HG03521 (cell line): ENCODE measurements around the gene FBXW11.

ENCODE experiments used
- ATAC-seq: cut with Tn5 transposase; IDR thresholded peaks from one replicate; pipeline ENCODE4 v1.9.1; 2021; ENCODE audit warnings: mild to moderate bottlenecking, moderate library complexity; ENCODE audit not compliant: unreplicated experiment

FBXW11 gene

DNA sequence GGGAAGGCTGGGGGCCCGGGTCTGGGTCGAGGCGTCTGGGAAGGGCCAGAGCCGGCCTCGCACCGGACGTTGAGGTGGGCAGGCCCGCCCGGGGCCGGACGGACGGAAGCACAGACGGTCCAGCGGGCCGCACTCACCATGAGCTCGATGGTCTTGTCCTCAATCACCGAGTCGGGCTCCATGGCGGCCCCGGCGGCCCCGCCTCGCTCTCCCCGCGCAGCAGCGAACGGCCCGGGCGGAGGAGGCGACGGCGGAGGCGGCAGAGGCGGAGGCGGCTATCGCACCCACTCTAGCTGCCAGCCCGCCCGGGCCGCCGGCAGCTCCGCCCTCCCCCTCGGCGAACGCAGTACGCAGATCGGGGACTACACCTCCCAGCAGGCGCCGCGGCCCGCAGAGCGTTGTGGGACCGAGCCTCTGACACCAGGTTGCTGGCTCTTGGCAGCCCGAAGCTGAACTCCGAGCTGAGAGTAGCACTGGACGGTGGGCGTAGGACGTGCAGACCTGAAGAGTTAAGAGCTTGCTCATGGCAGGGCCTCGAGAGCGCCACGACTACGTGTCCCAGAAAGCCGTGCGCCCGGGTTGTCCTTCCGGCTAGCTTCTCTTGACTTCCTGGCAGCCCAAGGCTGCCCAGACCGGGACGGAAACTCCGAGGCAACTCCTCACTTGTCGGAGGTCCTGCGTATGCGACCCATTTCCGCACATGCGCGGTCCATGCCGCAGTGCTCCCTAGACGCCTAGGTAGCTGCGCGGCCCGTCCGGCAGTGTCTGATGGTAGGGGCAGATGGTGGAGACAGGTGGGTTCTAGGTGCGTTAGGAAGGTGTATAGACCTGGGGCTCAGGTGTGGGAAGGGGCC lies at the start of gene FBXW11:
Gene FBXW11, minus strand, starts transcription at position 318 of the 854 bp plus-strand sequence. Its CDS starts 136 bp downstream, at position 182.
- ATAC-seq, result peak; percentile 78

DNA sequence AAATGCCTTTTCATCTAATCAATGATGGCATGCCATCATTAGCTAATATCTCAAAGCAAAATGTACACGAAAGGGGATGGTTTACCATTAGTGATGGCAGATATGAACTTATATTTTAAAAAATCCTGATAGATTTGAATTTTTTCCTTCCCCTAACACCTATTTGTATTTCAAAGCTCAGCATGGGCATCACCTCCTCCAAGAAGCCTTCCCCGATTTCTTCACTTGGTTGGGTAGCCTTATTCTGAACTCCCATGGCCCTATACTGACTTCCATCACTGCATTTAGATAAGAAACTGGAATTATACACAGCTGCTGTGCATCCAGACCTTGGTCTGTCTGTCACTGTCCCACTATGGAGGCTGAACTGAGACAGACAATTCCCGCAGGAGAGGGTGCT lies 49.6 kb upstream of the FBXW11 start:
- no peak for ATAC-seq

DNA sequence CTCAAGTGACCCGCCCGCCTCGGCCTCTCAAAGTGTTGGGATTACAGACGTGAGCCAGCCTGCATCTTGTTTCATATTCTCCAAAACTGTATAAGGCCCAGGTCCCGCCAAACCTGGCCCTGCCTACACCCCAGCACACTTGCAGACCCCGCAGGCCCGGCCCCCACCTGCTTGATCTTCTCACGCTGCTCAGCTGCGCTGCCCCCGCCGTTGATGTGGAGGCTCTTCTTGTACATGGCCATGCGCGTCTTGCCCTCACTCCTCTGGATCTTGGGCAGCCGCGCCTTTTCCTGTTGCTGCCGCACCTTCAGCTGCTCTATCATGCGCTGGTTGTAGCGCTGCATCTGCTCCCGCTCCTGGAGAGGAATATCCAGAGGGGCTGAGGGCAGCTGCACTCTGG lies 49.0 kb upstream of the FBXW11 start:
- no peak for ATAC-seq

DNA sequence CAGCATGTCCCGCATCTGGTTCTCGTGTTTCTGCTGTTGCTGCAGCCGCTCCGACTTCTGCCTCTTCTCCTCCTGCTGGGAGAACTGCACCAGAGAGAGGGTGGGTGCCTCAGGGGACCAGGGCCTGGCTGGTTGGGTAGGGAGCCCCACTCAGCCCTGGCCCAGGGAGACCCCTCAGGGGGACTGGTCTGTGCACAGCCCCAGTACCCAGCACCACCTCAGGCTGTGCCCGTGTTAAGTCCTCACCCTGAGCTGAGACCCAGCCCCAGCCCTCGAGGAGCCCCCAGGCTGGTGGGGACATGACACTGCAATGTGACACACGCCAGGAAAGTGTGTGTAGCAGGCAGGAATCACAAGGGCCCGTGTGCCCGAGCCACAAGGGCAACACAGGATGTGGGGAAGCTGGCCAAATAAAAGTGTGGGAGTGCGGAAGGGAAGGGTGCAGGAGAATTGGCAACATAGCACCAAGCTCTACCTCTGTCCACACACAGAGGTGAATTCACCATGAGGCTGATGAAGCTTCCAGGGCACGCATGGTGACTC lies 48.2 kb upstream of the FBXW11 start:
- ATAC-seq, result no peak

DNA sequence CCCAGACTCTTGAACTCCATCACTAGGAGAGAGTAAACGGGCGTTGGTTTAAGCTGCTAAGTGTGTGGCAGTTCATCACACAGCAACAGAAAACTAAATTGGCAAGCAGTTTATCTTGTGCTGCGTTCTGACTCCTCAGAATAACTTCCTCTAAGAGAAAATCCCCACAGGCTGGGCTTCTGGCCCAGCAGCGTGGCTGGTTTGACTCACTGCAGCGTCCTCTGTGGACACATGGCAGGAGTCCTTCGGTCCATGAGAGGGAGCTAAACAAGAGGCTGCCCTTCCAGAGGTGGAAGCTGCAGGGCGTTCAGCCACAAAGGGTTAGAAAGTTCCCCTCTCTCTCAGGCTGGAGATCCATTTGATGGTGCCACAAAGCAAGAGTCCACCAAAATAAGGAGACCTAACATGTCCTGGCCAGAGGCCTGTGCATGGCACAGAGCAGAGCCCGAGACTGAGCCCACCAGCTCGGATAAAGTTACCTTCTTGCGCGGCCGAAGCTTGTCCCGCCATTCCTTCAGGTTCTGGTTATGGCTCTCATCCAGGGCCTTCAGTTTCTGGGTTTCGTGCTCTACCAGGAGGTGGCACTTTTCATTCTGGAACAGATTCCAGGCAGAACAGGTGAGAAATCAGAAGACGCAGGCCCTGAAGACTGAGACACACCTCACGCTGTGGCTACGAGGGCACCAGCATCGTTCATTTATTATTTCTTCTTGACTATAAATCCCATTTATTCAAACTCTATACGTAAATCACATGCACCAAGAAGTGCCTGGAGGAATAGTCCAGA lies 46.2 kb upstream of the FBXW11 start:
- ATAC-seq, result no peak

DNA sequence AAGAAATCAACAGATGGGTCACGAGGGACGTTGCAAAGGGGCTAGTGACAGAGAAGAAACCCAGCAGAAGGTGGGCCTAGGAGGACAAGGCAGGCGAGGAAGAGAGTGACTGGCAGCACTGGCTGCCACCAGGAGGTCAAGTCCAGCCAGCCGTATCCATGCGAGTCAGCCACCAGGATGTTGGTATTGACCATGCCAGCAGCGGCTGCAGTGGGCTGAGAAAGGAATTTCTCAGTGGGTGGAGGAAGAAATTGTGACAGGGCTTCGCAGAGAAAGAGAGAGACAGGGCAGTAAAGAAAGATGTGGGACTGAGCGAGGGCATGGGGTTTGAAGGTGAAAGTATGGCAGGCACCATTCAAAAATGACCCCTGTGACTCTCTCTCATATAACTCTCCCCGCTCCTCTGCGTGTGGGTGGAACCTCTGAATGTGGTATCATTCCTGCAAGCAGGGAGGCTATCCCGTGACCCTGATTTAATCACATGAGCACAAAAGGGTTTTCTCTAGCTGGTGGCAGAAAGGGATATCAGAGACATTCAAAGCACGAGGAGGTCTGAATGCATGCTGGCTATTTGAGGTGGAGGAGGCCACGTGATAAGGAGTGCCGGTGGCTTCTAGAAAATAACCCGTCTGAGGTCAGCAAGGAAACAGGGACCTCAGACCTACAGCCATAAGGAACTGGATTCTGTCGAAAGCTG lies 45.4 kb upstream of the FBXW11 start:
- ATAC-seq, result no peak

DNA sequence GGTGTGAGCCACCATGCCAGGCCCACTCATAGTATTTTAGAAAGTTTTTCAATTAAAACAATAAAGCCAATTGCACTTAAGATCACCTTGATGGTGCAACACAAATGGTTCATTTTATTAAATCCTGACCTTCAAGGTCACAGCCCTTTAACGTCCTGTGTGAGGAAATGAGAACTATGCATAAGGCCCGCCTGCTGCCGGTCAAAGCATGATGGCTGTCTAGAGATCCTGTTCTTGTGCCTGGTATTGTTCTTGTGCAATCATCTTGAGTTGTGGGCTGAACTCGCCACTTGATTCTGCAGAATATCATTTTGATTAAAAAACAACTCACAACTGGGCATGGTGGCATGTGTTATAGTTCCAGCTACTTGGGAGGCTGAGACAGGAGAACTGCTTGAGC lies 43.6 kb upstream of the FBXW11 start:
- ATAC-seq, result no peak

GRCh38 chr5:172049226-172049796 lies 42.9 kb upstream of the FBXW11 start:
- ATAC-seq, result no peak

- ATAC-seq, result no peak
Measured at GRCh38 chr5:172048539-172049101, 42.2 kb upstream of the FBXW11 start.

DNA sequence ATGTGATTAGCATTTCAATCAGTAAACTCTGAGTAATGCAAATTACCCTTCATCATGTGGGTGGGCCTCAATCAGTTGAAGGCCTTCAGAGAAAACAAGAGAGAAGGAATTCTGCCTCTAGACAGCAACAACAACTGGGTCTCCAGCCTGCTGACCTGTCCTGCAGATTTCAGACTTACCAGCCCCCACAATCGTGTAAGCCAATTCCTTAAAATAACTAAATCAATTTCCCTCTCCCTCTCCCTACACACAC lies 41.7 kb upstream of the FBXW11 start:
- ATAC-seq, result no peak

DNA sequence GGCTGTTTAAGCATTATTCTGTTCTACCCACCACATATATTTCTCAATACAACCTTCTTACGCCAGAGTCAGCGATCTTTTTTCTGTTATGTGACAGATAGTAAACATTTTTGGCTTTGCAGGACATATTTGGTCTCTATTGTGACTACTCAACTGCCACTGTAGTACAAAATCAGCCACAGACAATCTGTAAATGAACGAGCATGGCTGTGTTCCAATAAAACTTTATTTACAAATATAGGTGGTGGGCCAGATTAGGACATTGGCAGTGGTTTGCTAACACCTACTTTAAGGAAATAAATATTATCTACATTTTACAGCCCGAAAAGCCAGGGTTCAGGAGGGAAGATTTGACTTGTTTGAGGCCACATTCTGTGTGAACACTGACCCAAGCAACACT lies 40.2 kb upstream of the FBXW11 start:
- ATAC-seq, result no peak

- ATAC-seq, result no peak
Measured at GRCh38 chr5:172045315-172045632, 38.8 kb upstream of the FBXW11 start.

GRCh38 chr5:172044631-172045314 lies 38.3 kb upstream of the FBXW11 start:
- no peak for ATAC-seq

DNA sequence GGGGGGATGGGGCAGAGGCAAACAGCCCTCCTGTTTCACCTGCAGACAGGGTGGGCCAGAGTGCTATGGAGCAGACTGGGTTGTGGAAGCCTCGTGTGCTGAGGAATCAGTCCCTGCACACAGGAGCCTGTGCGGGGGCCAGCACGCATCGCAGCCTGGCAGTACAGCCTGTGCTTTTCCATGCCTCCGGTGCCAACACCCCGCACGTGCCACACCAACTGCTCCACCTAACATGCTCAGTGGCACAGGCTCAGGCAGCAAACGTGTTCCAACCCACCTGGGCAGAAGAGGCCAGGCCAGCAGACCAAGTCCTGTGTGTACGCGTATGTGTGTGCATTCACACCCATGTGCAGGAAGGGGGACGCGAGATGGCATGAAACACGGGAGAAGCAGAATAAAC lies 37.4 kb upstream of the FBXW11 start:
- ATAC-seq, result no peak

DNA sequence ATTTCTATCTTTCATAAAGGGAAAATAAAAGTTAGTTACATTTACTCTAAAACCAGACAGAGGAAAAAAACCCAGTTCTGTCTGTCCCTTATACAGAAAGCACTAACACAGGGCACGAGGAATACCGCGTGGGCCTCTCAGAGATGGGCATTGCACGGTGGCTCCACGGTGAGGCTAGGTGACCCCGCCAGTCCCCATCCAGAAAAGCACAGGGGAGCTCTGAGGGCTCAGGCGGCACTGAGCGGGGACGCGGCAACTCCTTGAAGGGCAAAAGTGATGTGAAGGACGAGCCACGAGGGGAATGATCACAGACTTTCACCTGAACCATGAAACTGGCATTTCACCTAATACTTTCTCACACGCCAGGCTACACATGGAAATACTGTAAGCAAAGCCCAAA lies 35.7 kb upstream of the FBXW11 start:
- ATAC-seq, result no peak

- no peak for ATAC-seq
Measured at GRCh38 chr5:172038167-172038566, 31.7 kb upstream of the FBXW11 start.

DNA sequence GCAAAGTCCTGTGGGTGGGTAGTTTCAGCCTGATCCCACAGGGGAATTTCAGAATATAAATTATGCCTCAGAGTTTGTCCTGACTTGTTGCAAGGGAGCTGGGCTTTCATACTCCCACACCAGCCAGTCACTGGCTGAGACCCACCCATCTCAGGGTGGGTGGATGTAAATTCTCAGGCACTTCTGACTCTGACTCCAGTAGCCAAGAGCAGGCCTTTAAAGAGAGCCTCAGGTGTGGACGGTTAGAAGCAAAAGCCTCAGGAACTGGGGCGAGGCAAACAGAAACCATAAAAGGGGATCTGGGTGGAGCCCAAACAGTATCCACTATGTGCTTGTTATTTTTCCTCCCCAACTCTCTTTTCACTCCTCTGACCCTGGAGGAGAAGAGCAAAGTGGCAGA lies 28.6 kb upstream of the FBXW11 start:
- peak; percentile 56 for ATAC-seq

DNA sequence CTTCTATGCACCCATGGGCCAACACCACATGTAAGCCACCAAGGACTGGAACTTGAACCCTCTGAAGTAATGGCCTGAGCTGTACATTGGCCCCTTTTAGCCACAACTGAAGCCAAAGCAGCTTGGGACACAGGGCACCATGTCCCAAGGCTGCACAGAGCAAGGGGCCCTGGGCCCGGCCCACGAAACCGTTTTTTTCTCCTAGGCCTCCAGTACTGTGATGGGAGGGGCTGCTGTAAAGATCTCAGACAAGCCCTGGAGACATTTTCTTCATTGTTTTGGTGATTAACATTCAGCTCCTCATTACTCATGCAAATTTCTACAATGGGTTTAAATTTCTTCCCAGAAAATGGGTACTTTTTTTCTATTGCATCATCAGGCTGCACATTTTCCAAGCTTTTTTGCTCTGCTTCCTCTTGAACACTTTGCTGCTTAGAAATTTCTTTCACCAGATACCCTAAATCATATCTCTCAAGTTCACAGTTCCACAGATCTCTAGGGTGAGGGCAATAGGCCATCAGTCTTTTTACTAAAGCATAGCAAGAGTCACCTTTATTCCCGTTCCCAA lies 25.5 kb upstream of the FBXW11 start:
- ATAC-seq, result no peak

DNA sequence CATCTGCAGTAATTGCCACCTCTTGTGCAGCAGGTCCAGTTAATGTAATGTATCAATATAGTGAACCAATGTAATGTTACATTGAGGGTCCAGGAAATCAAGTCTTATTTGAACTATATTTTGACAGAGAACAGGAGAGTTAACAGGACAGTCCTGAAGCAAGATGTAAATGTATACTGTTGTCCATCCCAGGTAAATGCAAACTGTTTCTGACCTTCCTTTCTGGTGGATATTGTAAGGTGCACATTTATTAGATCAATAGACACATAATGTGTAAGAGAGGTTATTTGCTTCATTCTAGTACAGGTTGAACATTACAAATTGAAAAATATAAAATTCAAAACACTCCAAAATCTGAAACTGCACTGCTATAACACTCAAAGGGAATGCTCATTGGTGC lies 23.4 kb upstream of the FBXW11 start:
- ATAC-seq, result no peak

DNA sequence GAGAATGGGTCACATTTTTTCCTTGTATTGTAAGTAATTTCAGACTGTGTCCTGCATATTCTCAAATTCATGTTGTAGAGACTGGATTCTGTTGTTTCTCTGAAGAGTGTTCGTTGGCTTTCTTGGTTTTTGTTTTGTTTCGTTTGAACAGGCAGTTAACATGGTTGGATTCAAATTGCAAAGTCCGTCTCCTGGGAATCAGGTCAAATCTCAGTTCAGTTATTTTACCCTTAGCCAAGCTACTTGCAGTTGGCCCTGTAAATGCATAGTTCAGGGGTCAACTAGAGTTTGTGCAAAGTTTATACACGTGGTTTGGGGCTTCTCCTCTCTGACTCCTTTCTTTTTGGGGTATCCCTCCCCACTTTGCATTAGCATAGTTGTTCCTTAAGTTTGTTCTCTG lies 21.7 kb upstream of the FBXW11 start:
- ATAC-seq, result no peak
